ENCODE results near the gene GBP1. TPM values are rescaled to one million over a fixed set of nuclear protein-coding genes. Genes with fewer than 3 reads are reported as not detected.
"Not testable (repeated sequence)": the region's sequence is repeated elsewhere in the genome, so short reads cannot be mapped to it uniquely, and the experiment has no call there.

The GBP1 gene
- polyA plus RNA-seq, 6 donors from 2014 or later, result 4.2 to 15.7 (median 7.6) TPM

- Mint-ChIP-seq H3K36me3 (peaks cover 0 to 5% of the 10 kb centered on the region in 2 donors), H3K9me3 (peaks cover 4 to 27% (median 13%) of the 10 kb centered on the region in 7 donors), H3K27me3 (no peaks in the 10 kb centered on the region), H3K4me1 (peaks cover 0 to 23% (median 0%) of the 10 kb centered on the region in 3 donors), H3K27ac (peak overlapping the region in 3 of 6 donors; percentile 77 to 94 (median 79)), H3K4me3 (peak overlapping the region in 3 of 8 donors; percentile 20 to 26 (median 22))
- ATAC-seq (ENCODE audit: low read depth in 2 of 2) (peak; percentile 98), DNase-seq (peak; percentile 7)
Measured at GRCh38 chr1:89081005-89081404, 16.0 kb upstream of the GBP1 start.

- peak overlapping the region in 1 of 8 donors; percentile 12 for H3K4me3 Mint-ChIP-seq
- not testable (repeated sequence) for DNase-seq
Measured at GRCh38 chr1:89080068-89080467, 15.1 kb upstream of the GBP1 start.

GRCh38 chr1:89072466-89073065, 7.6 kb upstream of the GBP1 start:
- ATAC-seq (ENCODE audit: low read depth in 2 of 2); H3K27me3 Mint-ChIP-seq; H3K27ac Mint-ChIP-seq; DNase-seq: not testable (repeated sequence)
- H3K9me3 Mint-ChIP-seq, result peaks cover 0 to 17% (median 11%) of the 10 kb centered on the region in 7 donors
- H3K36me3 Mint-ChIP-seq, result peaks cover 0 to 21% of the 10 kb centered on the region in 2 donors
- peaks cover 10 to 13% (median 13%) of the 10 kb centered on the region in 3 donors for H3K4me1 Mint-ChIP-seq
- H3K4me3 Mint-ChIP-seq, result peak overlapping the region in 1 of 8 donors; percentile 26

More at GRCh38 chr1:89080068-89080467, 15.1 kb upstream of the GBP1 start:
- H3K9me3 Mint-ChIP-seq, result peaks cover 4 to 27% (median 13%) of the 10 kb centered on the region in 7 donors
- not testable (repeated sequence) for ATAC-seq (ENCODE audit: low read depth in 2 of 2); H3K36me3 Mint-ChIP-seq; H3K27me3 Mint-ChIP-seq
- H3K27ac Mint-ChIP-seq, result peak overlapping the region in 3 of 6 donors; percentile 77 to 94 (median 79)
- H3K4me1 Mint-ChIP-seq, result peaks cover 0 to 23% (median 0%) of the 10 kb centered on the region in 3 donors

- Mint-ChIP-seq H3K4me3 (peak overlapping the region in 7 of 8 donors; percentile 77 to 91 (median 79)), H3K27me3 (no peaks in the 10 kb centered on the region), H3K36me3 (peaks cover 0 to 21% of the 10 kb centered on the region in 2 donors), H3K9me3 (peaks cover 0 to 17% (median 11%) of the 10 kb centered on the region in 7 donors), H3K4me1 (peaks cover 10 to 15% (median 13%) of the 10 kb centered on the region in 3 donors), H3K27ac (peak overlapping the region in 1 of 6 donors; percentile 83)
- DNase-seq, result no peak
- no peak for ATAC-seq (ENCODE audit: low read depth in 2 of 2)
Measured at GRCh38 chr1:89070509-89070908, 5.5 kb upstream of the GBP1 start.

- peaks cover 0 to 21% of the 10 kb centered on the region in 2 donors for H3K36me3 Mint-ChIP-seq
- no peaks in the 10 kb centered on the region for H3K27me3 Mint-ChIP-seq
- H3K9me3 Mint-ChIP-seq, result peaks cover 0 to 17% (median 11%) of the 10 kb centered on the region in 7 donors
- DNase-seq (no peak), ATAC-seq (ENCODE audit: low read depth in 2 of 2) (no peak)
- peak overlapping the region; percentile 77 to 91 (median 83) for H3K4me3 Mint-ChIP-seq
- H3K27ac Mint-ChIP-seq, result peak overlapping the region in 4 of 6 donors; percentile 40 to 83 (median 80)
- peaks cover 13 to 20% (median 15%) of the 10 kb centered on the region in 3 donors for H3K4me1 Mint-ChIP-seq
Measured at GRCh38 chr1:89069951-89070350, 4.9 kb upstream of the GBP1 start.

GRCh38 chr1:89068291-89068690, 3.3 kb upstream of the GBP1 start:
- H3K4me1 Mint-ChIP-seq, result peaks cover 28 to 35% (median 29%) of the 10 kb centered on the region in 3 donors
- no peak for DNase-seq
- no peaks in the 10 kb centered on the region for H3K27me3 Mint-ChIP-seq
- peak overlapping the region in 2 of 8 donors; percentile 1 to 40 for H3K4me3 Mint-ChIP-seq
- H3K9me3 Mint-ChIP-seq, result peaks cover 0 to 4% (median 0%) of the 10 kb centered on the region in 7 donors
- H3K36me3 Mint-ChIP-seq, result peaks cover 0 to 7% of the 10 kb centered on the region in 2 donors
- no peak for ATAC-seq (ENCODE audit: low read depth in 2 of 2)
- H3K27ac Mint-ChIP-seq, result peak overlapping the region in 1 of 6 donors; percentile 80

GRCh38 chr1:89064632-89065031, 376 bp downstream of the GBP1 start:
- ATAC-seq (ENCODE audit: low read depth in 2 of 2) (peak; percentile 58 to 66), DNase-seq (no peak)
- Mint-ChIP-seq H3K4me1 (peaks cover 23 to 37% (median 31%) of the 10 kb centered on the region in 3 donors), H3K4me3 (peak overlapping the region; percentile 73 to 94 (median 92)), H3K36me3 (peaks cover 0 to 8% of the 10 kb centered on the region in 2 donors), H3K27ac (peak overlapping the region; percentile 64 to 95 (median 86)), H3K27me3 (no peaks in the 10 kb centered on the region), H3K9me3 (no peaks in the 10 kb centered on the region)

GRCh38 chr1:89063094-89063493, 1.9 kb downstream of the GBP1 start:
- no peaks in the 10 kb centered on the region for H3K9me3 Mint-ChIP-seq
- H3K27me3 Mint-ChIP-seq, result no peaks in the 10 kb centered on the region
- peak overlapping the region in 1 of 6 donors; percentile 22 for H3K27ac Mint-ChIP-seq
- peaks cover 20 to 34% (median 30%) of the 10 kb centered on the region in 3 donors for H3K4me1 Mint-ChIP-seq
- H3K36me3 Mint-ChIP-seq, result peaks cover 4 to 15% of the 10 kb centered on the region in 2 donors
- DNase-seq (no peak), ATAC-seq (ENCODE audit: low read depth in 2 of 2) (no peak)
- peak overlapping the region in 2 of 8 donors; percentile 29 to 44 for H3K4me3 Mint-ChIP-seq

- Mint-ChIP-seq H3K27ac (no peak overlapping the region), H3K9me3 (no peaks in the 10 kb centered on the region), H3K36me3 (peaks cover 16 to 17% of the 10 kb centered on the region in 2 donors), H3K27me3 (no peaks in the 10 kb centered on the region), H3K4me1 (peaks cover 19 to 29% (median 28%) of the 10 kb centered on the region in 3 donors), H3K4me3 (no peak overlapping the region)
- no peak for ATAC-seq (ENCODE audit: low read depth in 2 of 2)
- no peak for DNase-seq
Measured at GRCh38 chr1:89060091-89060490, 4.9 kb downstream of the GBP1 start.

GRCh38 chr1:89051955-89052312, 13.1 kb downstream of the GBP1 start:
- Mint-ChIP-seq H3K27me3 (no peaks in the 10 kb centered on the region), H3K27ac (no peak overlapping the region), H3K4me1 (no peaks in the 10 kb centered on the region), H3K9me3 (no peaks in the 10 kb centered on the region), H3K36me3 (peaks cover 17 to 25% of the 10 kb centered on the region in 2 donors), H3K4me3 (no peak overlapping the region)
- ATAC-seq (ENCODE audit: low read depth in 2 of 2) (no peak), DNase-seq (no peak)

GRCh38 chr1:89051300-89051954, 13.6 kb downstream of the GBP1 start:
- no peaks in the 10 kb centered on the region for H3K9me3 Mint-ChIP-seq
- no peaks in the 10 kb centered on the region for H3K27me3 Mint-ChIP-seq
- H3K36me3 Mint-ChIP-seq, result peaks cover 17 to 20% of the 10 kb centered on the region in 2 donors
- H3K4me3 Mint-ChIP-seq, result no peak overlapping the region
- no peak for ATAC-seq (ENCODE audit: low read depth in 2 of 2)
- no peak for DNase-seq
- H3K4me1 Mint-ChIP-seq, result no peaks in the 10 kb centered on the region
- peak overlapping the region in 1 of 6 donors; percentile 70 for H3K27ac Mint-ChIP-seq

- DNase-seq (no peak), ATAC-seq (ENCODE audit: low read depth in 2 of 2) (no peak)
- Mint-ChIP-seq H3K27me3 (no peaks in the 10 kb centered on the region), H3K9me3 (no peaks in the 10 kb centered on the region), H3K4me3 (no peak overlapping the region), H3K36me3 (peaks cover 14 to 17% of the 10 kb centered on the region in 2 donors), H3K27ac (no peak overlapping the region), H3K4me1 (no peaks in the 10 kb centered on the region)
Measured at GRCh38 chr1:89050649-89051033, 14.4 kb downstream of the GBP1 start.

GRCh38 chr1:89049901-89050648, 14.9 kb downstream of the GBP1 start:
- ATAC-seq (ENCODE audit: low read depth in 2 of 2); H3K27ac Mint-ChIP-seq; H3K4me1 Mint-ChIP-seq; H3K4me3 Mint-ChIP-seq; H3K27me3 Mint-ChIP-seq; DNase-seq; H3K9me3 Mint-ChIP-seq: not testable (repeated sequence)
- peaks cover 14% of the 10 kb centered on the region in 2 donors for H3K36me3 Mint-ChIP-seq
